HL-60 (cell line): ENCODE data around the gene DOCK1.

Experiments
- DNase-seq, 2 experiments: peaks; one replicate each; pipeline ENCODE4 v3.0.0-alpha.2; 2010 to 2020; ENCODE audit warnings: low read depth in 1 of 2, low spot score in 1 of 2
- H3K27ac ChIP-seq: fragments of 250-450 bp; sonication (Bioruptor Pico); replicated peaks from 2 replicates; pipeline ENCODE4 v1.5.1; 2020; ENCODE audit warnings: mild to moderate bottlenecking, moderate library complexity
- H3K27me3 ChIP-seq: fragments of 250-450 bp; sonication (Bioruptor Pico); 2 replicates; pipeline ENCODE4 v1.5.1; 2021; ENCODE audit warnings: mild to moderate bottlenecking, moderate library complexity; ENCODE audit not compliant: insufficient read depth, poor library complexity, severe bottlenecking
- H3K4me3 ChIP-seq: replicated peaks from 2 replicates; pipeline ENCODE4 v1.5.1; 2011; ENCODE audit warnings: mild to moderate bottlenecking, control low read depth, low read length; ENCODE audit not compliant: insufficient read depth
- GABPA ChIP-seq: IDR thresholded peaks from 2 replicates; pipeline ENCODE4 v1.6.1; 2012; ENCODE audit warnings: low read depth
- POLR2AphosphoS5 ChIP-seq: IDR thresholded peaks from 2 replicates; pipeline ENCODE4 v1.6.1; 2012; ENCODE audit warnings: low read depth
- REST ChIP-seq: IDR thresholded peaks from 2 replicates; pipeline ENCODE4 v1.6.1; 2012; ENCODE audit warnings: low read depth; ENCODE audit not compliant: insufficient replicate concordance
- SPI1 ChIP-seq: IDR thresholded peaks from 2 replicates; pipeline ENCODE4 v1.6.1; 2012; ENCODE audit warnings: low read depth, mild to moderate bottlenecking, borderline replicate concordance
- TF ChIP-seq, protein P1 (sequence below): IDR thresholded peaks from one replicate; pipeline ENCODE4 v1.5.1; 2011; ENCODE audit warnings: low read length, control low read depth, inconsistent platforms; ENCODE audit not compliant: insufficient read depth

The DOCK1 gene

GRCh38 chr10:126939706-126940105 is 34.5 kb downstream of the DOCK1 start:
- TF ChIP-seq REST (no peak), SPI1 (no peak), POLR2AphosphoS5 (no peak), GABPA (no peak)
- TF ChIP-seq, protein P1, sequence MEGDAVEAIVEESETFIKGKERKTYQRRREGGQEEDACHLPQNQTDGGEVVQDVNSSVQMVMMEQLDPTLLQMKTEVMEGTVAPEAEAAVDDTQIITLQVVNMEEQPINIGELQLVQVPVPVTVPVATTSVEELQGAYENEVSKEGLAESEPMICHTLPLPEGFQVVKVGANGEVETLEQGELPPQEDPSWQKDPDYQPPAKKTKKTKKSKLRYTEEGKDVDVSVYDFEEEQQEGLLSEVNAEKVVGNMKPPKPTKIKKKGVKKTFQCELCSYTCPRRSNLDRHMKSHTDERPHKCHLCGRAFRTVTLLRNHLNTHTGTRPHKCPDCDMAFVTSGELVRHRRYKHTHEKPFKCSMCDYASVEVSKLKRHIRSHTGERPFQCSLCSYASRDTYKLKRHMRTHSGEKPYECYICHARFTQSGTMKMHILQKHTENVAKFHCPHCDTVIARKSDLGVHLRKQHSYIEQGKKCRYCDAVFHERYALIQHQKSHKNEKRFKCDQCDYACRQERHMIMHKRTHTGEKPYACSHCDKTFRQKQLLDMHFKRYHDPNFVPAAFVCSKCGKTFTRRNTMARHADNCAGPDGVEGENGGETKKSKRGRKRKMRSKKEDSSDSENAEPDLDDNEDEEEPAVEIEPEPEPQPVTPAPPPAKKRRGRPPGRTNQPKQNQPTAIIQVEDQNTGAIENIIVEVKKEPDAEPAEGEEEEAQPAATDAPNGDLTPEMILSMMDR = no peak
- DNase-seq = no peak
- no peak overlapping the region for H3K27ac ChIP-seq
- H3K4me3 ChIP-seq = no peak overlapping the region
- no peaks in the 10 kb centered on the region for H3K27me3 ChIP-seq

- TF ChIP-seq, protein P1 = no peak
- no peak for TF ChIP-seq POLR2AphosphoS5
- no peak for TF ChIP-seq SPI1
- no peak for TF ChIP-seq REST
- no peak for TF ChIP-seq GABPA
- H3K4me3 ChIP-seq = no peak overlapping the region
- no peak for DNase-seq
- no peak overlapping the region for H3K27ac ChIP-seq
- H3K27me3 ChIP-seq = no peaks in the 10 kb centered on the region
Observed at GRCh38 chr10:126940670-126941310, 35.6 kb downstream of the DOCK1 start.

DNA sequence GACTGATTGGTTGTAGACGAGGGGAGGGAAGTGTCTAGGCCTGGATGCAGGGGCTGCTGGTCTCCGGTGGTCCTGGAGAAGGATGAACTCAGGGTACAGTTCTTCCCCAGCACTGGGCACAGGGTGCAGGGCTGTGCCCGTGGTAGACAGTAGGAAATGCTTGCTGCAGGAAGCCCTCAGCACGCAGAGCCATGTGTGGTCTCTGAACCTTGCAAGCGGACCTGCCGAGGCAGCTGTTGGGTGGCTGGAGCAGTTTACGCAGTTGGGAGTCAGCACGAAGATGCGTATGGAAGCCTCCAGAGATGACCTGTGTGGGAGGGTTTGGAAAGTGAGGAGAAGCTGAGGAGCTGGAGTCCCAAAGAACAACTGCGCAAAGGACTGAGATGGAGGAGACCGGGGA is 39.0 kb downstream of the DOCK1 start:
- no peak overlapping the region for H3K4me3 ChIP-seq
- H3K27ac ChIP-seq = no peak overlapping the region
- DNase-seq = no peak
- TF ChIP-seq, protein P1 = no peak
- no peak for TF ChIP-seq REST
- TF ChIP-seq SPI1 = no peak
- no peak for TF ChIP-seq GABPA
- no peak for TF ChIP-seq POLR2AphosphoS5
- H3K27me3 ChIP-seq = no peaks in the 10 kb centered on the region
